Measurements from ENCODE around the gene CHTF18.

The CHTF18 gene

DNA sequence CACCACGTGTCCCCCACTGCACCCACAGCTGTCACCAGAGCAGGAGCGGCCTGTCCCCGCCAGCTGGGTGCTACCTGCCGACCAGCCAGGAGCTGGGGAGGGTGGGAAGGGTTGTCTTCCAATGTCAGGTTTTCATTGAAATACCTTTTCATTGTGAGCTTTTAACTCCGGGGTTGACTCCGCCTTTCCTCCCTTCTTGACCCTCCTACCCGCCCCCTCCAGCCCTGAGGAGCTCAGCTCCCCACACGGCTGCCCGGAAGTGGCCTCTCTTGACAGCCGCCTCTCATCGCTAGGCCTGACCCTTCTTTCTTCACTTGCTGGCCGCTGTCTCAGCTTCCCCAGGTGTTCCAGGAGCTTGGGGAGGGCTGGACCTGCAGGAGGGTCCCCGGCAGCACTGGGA is 33.3 kb downstream of the CHTF18 start:
- no peaks in the 10 kb centered on the region for H3K4me1 ChIP-seq (ENCODE audit: control insufficient read depth, insufficient read depth, low read length, poor library complexity, severe bottlenecking)
- no peak overlapping the region for H3K27ac ChIP-seq (ENCODE audit: low read depth, low read length, severe bottlenecking)
- WGBS, 2 experiments (ENCODE audit: insufficient coverage in 2 of 2): 85 to 89% methylated on average over 8 to 11 of the region's 13 CpGs
- no peak overlapping the region for H3K4me3 ChIP-seq (ENCODE audit: extremely low read depth, insufficient read depth, low read length, poor library complexity, severe bottlenecking)
- H3K9me3 ChIP-seq (ENCODE audit: control insufficient read depth, low read length): no peaks in the 10 kb centered on the region
- no peaks in the 10 kb centered on the region for H3K36me3 ChIP-seq (ENCODE audit: control insufficient read depth, insufficient read depth, low read length)

DNA sequence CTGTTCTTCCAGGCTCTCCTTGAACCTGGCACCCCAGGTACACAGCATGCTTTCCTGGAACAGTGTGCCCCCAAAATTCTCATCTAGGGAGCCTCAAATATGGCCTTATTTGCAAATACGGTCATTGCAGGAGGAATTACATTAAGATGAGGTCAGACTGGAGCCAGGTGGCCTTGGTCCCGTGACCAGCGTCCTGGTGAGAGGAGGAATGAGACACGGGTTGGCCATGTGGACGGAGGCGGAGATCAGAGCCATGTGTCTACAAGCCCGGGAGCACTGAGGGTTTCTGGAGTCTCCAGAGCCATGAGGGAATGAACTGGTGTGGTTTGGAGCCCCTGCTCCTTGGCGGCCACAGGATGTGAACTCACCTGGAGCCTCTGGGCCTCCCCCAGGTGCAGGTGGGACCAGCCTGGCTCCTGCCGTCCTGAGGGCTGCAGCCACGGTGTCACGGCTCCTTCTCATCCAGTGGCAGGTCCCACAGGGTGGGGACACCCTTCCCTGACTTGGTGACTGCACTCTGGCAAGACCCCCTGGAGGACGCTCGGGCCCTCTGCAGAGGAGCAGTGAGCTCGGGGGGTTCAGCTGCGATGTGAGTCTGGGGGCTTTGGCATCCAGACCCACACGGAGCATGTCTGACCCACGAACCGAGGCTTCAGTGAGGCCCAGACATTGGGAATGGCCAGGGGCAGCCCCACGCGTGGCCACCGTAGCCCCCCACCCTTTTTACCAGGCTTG is 33.9 kb downstream of the CHTF18 start:
- Histone ChIP-seq H3K4me1 (ENCODE audit: control insufficient read depth, insufficient read depth, low read length, poor library complexity, severe bottlenecking) (no peaks in the 10 kb centered on the region), H3K9me3 (ENCODE audit: control insufficient read depth, low read length) (no peaks in the 10 kb centered on the region), H3K36me3 (ENCODE audit: control insufficient read depth, insufficient read depth, low read length) (no peaks in the 10 kb centered on the region), H3K27ac (ENCODE audit: low read depth, low read length, severe bottlenecking) (no peak overlapping the region), H3K4me3 (ENCODE audit: extremely low read depth, insufficient read depth, low read length, poor library complexity, severe bottlenecking) (no peak overlapping the region)
- 92 to 95% methylated on average over 15 to 18 of the region's 21 CpGs for WGBS, 2 experiments (ENCODE audit: insufficient coverage in 2 of 2)

DNA sequence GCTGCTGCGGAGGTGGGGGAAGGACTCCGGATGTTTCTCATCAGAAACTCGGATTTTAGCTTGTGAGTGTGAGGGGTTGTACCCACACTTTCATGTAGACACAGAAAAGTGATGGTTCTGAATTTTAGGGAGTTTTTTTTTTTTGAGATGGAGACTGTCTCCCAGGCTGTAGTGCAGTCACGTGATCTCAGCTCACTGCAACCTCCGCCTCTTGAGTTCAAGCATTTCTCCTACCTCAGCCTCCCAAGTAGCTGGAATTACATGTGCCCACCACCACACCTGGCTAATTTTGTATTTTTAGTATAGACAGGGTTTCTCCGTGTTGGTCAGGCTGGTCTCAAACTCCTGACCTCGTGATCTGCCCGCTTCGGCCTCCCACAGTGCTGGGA is 34.5 kb downstream of the CHTF18 start:
- Histone ChIP-seq H3K27ac (ENCODE audit: low read depth, low read length, severe bottlenecking) (no peak overlapping the region), H3K9me3 (ENCODE audit: control insufficient read depth, low read length) (no peaks in the 10 kb centered on the region), H3K36me3 (ENCODE audit: control insufficient read depth, insufficient read depth, low read length) (no peaks in the 10 kb centered on the region), H3K4me1 (ENCODE audit: control insufficient read depth, insufficient read depth, low read length, poor library complexity, severe bottlenecking) (no peaks in the 10 kb centered on the region), H3K4me3 (ENCODE audit: extremely low read depth, insufficient read depth, low read length, poor library complexity, severe bottlenecking) (no peak overlapping the region)
- 89 to 98% methylated on average over 6 to 7 of the region's 9 CpGs for WGBS, 2 experiments (ENCODE audit: insufficient coverage in 2 of 2)

DNA sequence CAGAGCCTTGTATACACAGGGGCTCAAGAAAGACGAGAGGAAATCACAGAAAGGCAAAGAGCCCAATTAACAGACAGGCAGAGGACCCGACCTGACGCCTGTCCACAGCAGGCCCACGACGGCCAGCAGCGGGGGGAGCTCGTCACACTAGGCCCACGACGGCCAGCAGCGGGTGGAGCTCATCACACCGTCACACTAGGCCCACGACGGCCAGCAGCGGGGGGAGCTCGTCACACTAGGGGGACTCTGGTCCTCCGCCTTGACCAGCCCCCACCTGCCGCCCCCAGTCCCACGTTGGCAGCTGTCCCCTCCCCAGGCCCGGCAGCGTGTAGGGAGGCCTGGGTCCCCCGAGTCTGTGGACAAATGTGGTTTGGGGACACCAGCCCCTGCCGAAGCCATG is 35.8 kb downstream of the CHTF18 start:
- WGBS, 2 experiments (ENCODE audit: insufficient coverage in 2 of 2): 93% methylated on average over 16 to 20 of the region's 22 CpGs
- H3K4me1 ChIP-seq (ENCODE audit: control insufficient read depth, insufficient read depth, low read length, poor library complexity, severe bottlenecking): no peaks in the 10 kb centered on the region
- no peak overlapping the region for H3K27ac ChIP-seq (ENCODE audit: low read depth, low read length, severe bottlenecking)
- no peaks in the 10 kb centered on the region for H3K36me3 ChIP-seq (ENCODE audit: control insufficient read depth, insufficient read depth, low read length)
- no peaks in the 10 kb centered on the region for H3K9me3 ChIP-seq (ENCODE audit: control insufficient read depth, low read length)
- no peak overlapping the region for H3K4me3 ChIP-seq (ENCODE audit: extremely low read depth, insufficient read depth, low read length, poor library complexity, severe bottlenecking)

DNA sequence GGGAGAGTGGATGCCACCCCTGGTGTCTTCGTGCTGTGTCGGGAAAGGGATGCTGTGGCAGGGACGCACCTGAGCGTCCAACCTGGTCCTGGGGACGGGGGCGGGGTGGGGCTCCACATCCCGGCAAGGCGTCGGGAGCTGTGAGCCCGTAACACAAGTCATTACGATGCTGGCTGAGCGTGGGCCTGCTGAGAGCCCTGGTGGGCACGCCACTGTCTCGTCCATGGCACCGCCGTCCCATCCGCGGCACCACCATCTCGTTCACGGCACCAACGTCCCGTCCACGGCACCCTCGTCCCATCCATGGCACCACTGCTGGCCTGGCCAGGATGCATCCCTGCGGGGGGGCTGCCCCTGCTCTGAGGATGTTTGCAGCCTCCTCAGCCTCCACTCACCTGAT is 36.2 kb downstream of the CHTF18 start:
- Histone ChIP-seq H3K27ac (ENCODE audit: low read depth, low read length, severe bottlenecking) (no peak overlapping the region), H3K4me3 (ENCODE audit: extremely low read depth, insufficient read depth, low read length, poor library complexity, severe bottlenecking) (no peak overlapping the region), H3K4me1 (ENCODE audit: control insufficient read depth, insufficient read depth, low read length, poor library complexity, severe bottlenecking) (no peaks in the 10 kb centered on the region), H3K36me3 (ENCODE audit: control insufficient read depth, insufficient read depth, low read length) (no peaks in the 10 kb centered on the region), H3K9me3 (ENCODE audit: control insufficient read depth, low read length) (no peaks in the 10 kb centered on the region)
- WGBS, 2 experiments (ENCODE audit: insufficient coverage in 2 of 2): 95% methylated on average over 22 to 25 of the region's 25 CpGs

DNA sequence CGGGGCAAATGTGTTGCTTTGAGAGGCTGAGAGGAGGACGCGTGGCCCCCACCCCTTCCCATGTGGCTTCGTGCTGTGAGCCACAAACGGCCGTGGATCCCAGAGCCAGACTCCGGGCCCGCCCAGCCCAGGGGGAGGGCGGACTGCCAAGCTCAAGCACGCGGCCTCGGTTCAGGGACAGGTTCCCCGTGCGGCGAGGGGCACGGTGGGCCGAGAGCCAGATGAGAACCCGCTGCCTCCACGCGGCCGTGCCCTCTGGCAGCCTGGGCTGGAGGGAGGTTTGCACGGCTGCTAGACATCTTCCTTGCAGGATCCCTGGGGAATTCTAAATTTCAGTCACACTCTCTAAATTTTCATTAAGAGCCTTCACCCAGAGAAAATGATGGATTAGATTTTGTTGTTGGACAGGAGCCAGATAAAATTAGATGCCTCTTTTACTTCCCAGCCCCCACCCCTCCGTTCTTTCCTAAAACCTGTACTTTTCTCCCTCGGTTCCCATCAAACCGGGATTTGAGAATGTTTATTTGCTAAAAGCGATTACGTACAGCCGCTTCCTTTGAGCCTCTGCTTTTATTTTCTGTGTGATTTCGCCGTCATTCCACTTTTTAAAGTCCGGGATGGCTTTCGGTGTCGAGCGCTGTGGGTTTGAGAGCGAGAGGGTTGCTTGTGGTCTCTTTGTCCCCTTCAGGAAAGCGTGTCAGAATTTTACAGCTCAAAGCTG is 37.1 kb downstream of the CHTF18 start:
- Histone ChIP-seq H3K4me1 (ENCODE audit: control insufficient read depth, insufficient read depth, low read length, poor library complexity, severe bottlenecking) (no peaks in the 10 kb centered on the region), H3K27ac (ENCODE audit: low read depth, low read length, severe bottlenecking) (no peak overlapping the region), H3K4me3 (ENCODE audit: extremely low read depth, insufficient read depth, low read length, poor library complexity, severe bottlenecking) (no peak overlapping the region), H3K9me3 (ENCODE audit: control insufficient read depth, low read length) (no peaks in the 10 kb centered on the region), H3K36me3 (ENCODE audit: control insufficient read depth, insufficient read depth, low read length) (no peaks in the 10 kb centered on the region)
- 89 to 90% methylated on average over 30 to 36 of the region's 36 CpGs for WGBS, 2 experiments (ENCODE audit: insufficient coverage in 2 of 2)

DNA sequence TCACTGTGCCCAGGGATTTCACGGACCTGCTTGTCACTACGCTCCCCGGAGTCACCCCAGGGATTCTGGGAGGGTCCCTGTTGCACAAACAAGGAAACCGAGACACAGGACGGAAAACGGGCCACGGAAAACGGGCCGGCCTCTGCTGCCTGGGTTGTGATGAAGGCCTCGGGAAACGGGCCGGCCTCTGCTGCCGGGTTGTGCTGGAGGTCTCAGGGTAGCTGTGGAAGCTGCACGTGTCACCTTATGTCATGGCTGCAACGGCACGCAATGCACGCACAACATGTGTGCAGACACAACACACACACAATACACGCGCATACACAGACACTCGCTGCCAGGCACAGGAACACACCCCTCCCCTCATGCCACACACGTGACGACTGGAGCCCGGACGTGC is 39.1 kb downstream of the CHTF18 start:
- Histone ChIP-seq H3K27ac (ENCODE audit: low read depth, low read length, severe bottlenecking) (no peak overlapping the region), H3K36me3 (ENCODE audit: control insufficient read depth, insufficient read depth, low read length) (no peaks in the 10 kb centered on the region), H3K9me3 (ENCODE audit: control insufficient read depth, low read length) (no peaks in the 10 kb centered on the region), H3K4me1 (ENCODE audit: control insufficient read depth, insufficient read depth, low read length, poor library complexity, severe bottlenecking) (no peaks in the 10 kb centered on the region), H3K4me3 (ENCODE audit: extremely low read depth, insufficient read depth, low read length, poor library complexity, severe bottlenecking) (no peak overlapping the region)
- WGBS, 2 experiments (ENCODE audit: insufficient coverage in 2 of 2): 92 to 99% methylated on average over 20 to 24 of the region's 24 CpGs

DNA sequence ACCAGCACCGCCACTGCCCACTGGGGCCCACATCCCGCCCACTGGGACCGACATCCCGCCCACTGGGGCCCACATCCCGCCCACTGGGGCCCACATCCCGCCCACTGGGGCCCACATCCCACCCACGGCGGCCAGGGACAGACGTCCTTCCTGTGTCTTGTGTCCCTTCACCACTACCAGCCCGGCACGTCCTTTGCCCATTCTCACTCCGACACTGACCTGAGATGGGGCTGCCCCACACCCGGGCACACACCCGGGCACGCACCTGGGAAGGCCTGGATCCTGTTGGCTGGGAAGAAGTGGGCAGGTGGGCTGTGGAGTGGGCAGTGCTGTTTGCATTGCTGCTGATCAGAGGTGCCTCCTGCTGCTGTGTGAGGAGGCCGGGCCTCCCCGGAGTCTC is 40.5 kb downstream of the CHTF18 start:
- H3K36me3 ChIP-seq (ENCODE audit: control insufficient read depth, insufficient read depth, low read length): no peaks in the 10 kb centered on the region
- 87 to 90% methylated on average over 4 to 17 of the region's 17 CpGs for WGBS, 2 experiments (ENCODE audit: insufficient coverage in 2 of 2)
- no peak overlapping the region for H3K4me3 ChIP-seq (ENCODE audit: extremely low read depth, insufficient read depth, low read length, poor library complexity, severe bottlenecking)
- no peaks in the 10 kb centered on the region for H3K4me1 ChIP-seq (ENCODE audit: control insufficient read depth, insufficient read depth, low read length, poor library complexity, severe bottlenecking)
- H3K27ac ChIP-seq (ENCODE audit: low read depth, low read length, severe bottlenecking): no peak overlapping the region
- no peaks in the 10 kb centered on the region for H3K9me3 ChIP-seq (ENCODE audit: control insufficient read depth, low read length)

DNA sequence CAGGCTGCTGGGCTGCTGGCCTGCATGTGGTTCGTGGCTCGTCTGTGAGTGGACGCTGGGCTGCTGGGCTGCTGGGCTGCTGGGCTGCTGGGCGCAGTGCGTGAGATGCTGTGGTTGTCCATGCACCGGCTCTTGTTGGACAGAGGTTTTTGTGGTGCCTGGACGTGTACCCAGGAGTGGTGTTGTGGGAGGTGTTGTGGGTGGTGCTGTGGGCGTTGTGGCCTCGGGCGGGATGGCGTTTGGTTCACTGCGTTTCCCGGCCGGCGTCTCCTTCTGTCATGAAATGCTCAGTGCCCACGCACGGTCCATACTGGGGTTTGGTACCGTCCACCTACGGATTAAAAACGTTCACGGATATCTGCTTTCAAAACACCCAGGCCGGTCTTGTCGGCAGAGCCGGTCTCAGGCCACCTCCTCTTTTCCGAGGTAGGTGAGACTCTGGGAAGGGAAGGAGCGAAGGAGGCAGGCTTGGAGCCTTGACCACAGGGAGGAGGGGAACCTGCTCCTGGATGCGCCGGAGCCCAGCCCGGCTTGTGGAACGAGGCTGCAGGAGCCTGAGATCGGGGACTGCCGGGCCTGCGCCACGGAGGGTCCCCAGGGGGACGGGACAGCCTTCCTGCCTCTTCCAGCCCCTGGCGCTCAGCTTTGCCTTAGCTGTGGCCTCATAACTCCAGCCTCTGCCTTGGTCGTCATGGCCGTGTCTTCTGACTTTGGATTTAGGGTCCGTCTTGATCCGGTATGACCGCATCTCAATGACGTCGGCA is 41.9 kb downstream of the CHTF18 start:
- no peaks in the 10 kb centered on the region for H3K36me3 ChIP-seq (ENCODE audit: control insufficient read depth, insufficient read depth, low read length)
- WGBS, 2 experiments (ENCODE audit: insufficient coverage in 2 of 2): 95 to 96% methylated on average over 39 to 43 of the region's 43 CpGs
- H3K4me1 ChIP-seq (ENCODE audit: control insufficient read depth, insufficient read depth, low read length, poor library complexity, severe bottlenecking): no peaks in the 10 kb centered on the region
- no peak overlapping the region for H3K27ac ChIP-seq (ENCODE audit: low read depth, low read length, severe bottlenecking)
- no peaks in the 10 kb centered on the region for H3K9me3 ChIP-seq (ENCODE audit: control insufficient read depth, low read length)
- no peak overlapping the region for H3K4me3 ChIP-seq (ENCODE audit: extremely low read depth, insufficient read depth, low read length, poor library complexity, severe bottlenecking)

DNA sequence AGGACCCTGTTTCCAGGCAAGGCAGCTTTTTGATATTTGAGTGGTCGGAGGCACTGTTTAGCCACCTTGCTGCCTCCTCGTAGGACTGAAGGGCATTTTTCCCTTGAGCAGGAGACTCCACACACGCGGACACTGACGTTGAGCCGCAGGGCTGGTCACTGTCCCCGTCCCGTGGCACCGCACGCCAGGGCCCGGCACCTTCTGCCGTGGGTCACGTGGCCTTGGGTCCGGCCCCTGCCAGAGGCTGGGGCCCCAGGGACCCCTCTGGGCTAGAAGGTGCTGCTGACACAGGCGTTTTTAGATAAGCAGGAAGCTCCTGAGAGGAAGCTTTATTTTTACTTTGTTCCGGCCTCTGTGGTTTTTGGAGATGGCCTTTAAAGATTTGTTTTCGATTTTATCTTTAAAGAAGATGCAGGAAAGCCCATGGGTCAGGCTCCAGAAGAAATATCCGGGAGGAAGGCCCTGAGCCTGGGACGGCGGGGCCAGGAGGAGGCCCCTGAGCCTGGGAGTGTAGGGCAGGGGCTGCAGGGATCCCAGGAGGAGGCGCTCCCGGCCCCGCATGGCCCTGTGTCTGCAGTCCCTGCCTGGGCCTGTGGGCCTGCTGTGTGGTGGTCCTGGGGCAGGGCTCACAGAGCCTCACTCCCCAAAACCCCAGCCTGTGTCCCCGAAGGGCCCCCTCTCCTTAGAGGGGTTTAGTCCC is 42.6 kb downstream of the CHTF18 start:
- peaks cover 6% of the 10 kb centered on the region for H3K9me3 ChIP-seq (ENCODE audit: control insufficient read depth, low read length)
- 90 to 94% methylated on average over 21 to 23 of the region's 24 CpGs for whole genome bisulfite sequencing, 2 experiments (ENCODE audit: insufficient coverage in 2 of 2)
- no peaks in the 10 kb centered on the region for H3K4me1 ChIP-seq (ENCODE audit: control insufficient read depth, insufficient read depth, low read length, poor library complexity, severe bottlenecking)
- H3K27ac ChIP-seq (ENCODE audit: low read depth, low read length, severe bottlenecking): no peak overlapping the region
- no peaks in the 10 kb centered on the region for H3K36me3 ChIP-seq (ENCODE audit: control insufficient read depth, insufficient read depth, low read length)
- no peak overlapping the region for H3K4me3 ChIP-seq (ENCODE audit: extremely low read depth, insufficient read depth, low read length, poor library complexity, severe bottlenecking)
